ENCODE data around the gene CAPN10.
"Not testable (repeated sequence)": the region's sequence is repeated elsewhere in the genome, so short reads cannot be mapped to it uniquely, and the experiment has no call there.

The CAPN10 gene

GRCh38 chr2:240563231-240563630 is 23.3 kb upstream of the CAPN10 start:
- not testable (repeated sequence) for DNase-seq (ENCODE audit: low read depth in 2 of 2)

- no peak for DNase-seq (ENCODE audit: low read depth in 2 of 2)
Measured at GRCh38 chr2:240563951-240564560, 22.5 kb upstream of the CAPN10 start.

- DNase-seq (ENCODE audit: low read depth in 2 of 2): no peak
Measured at GRCh38 chr2:240564561-240565332, 21.8 kb upstream of the CAPN10 start.

GRCh38 chr2:240565333-240566202 is 21.0 kb upstream of the CAPN10 start:
- peak; percentile 80 to 83 for DNase-seq (ENCODE audit: low read depth in 2 of 2)

- DNase-seq (ENCODE audit: low read depth in 2 of 2): peak; percentile 86 to 91
Measured at GRCh38 chr2:240566203-240567136, 20.1 kb upstream of the CAPN10 start.

GRCh38 chr2:240567137-240567871 is 19.2 kb upstream of the CAPN10 start:
- no peak for DNase-seq (ENCODE audit: low read depth in 2 of 2)

- DNase-seq (ENCODE audit: low read depth in 2 of 2): no peak
Measured at GRCh38 chr2:240567872-240568677, 18.5 kb upstream of the CAPN10 start, which contains the start of gene RNPEPL1. Gene RNPEPL1, plus strand, starts transcription at chr2:240568484. Its CDS starts 103 bp downstream, at chr2:240568587.

- peak in 1 of 2 donors; percentile 38 for DNase-seq (ENCODE audit: low read depth in 2 of 2)
Measured at GRCh38 chr2:240568678-240569522, 17.6 kb upstream of the CAPN10 start.

- no peak for DNase-seq (ENCODE audit: low read depth in 2 of 2)
Measured at GRCh38 chr2:240569523-240569997, 17.0 kb upstream of the CAPN10 start.

- no peak for DNase-seq (ENCODE audit: low read depth in 2 of 2)
Measured at GRCh38 chr2:240569998-240570530, 16.5 kb upstream of the CAPN10 start.

- DNase-seq (ENCODE audit: low read depth in 2 of 2): no peak
Measured at GRCh38 chr2:240570531-240571313, 15.8 kb upstream of the CAPN10 start.

GRCh38 chr2:240571314-240571973 is 15.1 kb upstream of the CAPN10 start:
- no peak for DNase-seq (ENCODE audit: low read depth in 2 of 2)

- no peak for DNase-seq (ENCODE audit: low read depth in 2 of 2)
Measured at GRCh38 chr2:240572141-240573031, 14.1 kb upstream of the CAPN10 start.

GRCh38 chr2:240573071-240573515 is 13.4 kb upstream of the CAPN10 start:
- no peak for DNase-seq (ENCODE audit: low read depth in 2 of 2)

- no peak for DNase-seq (ENCODE audit: low read depth in 2 of 2)
Measured at GRCh38 chr2:240573516-240574385, 12.8 kb upstream of the CAPN10 start.
